Thoracic aorta (tissue), 2 donors: ENCODE data around the gene PTPRN2. TPM values are rescaled to one million over a fixed set of nuclear protein-coding genes. Genes with fewer than 3 reads are reported as not detected.

ENCODE experiments used
- ATAC-seq: fragments of 150-250 bp; one replicate; pipeline ENCODE4 v1.8.0; 2017; ENCODE audit warnings: low read depth; ENCODE audit not compliant: insufficient number of reproducible peaks, low FRiP score
- DNase-seq: peaks from one replicate; pipeline ENCODE4 v3.0.0-alpha.2; 2020; ENCODE audit warnings: low spot score
- H3K27ac ChIP-seq, 2 donors: fragments of 200-600 bp; sonication (generic); 1 replicate in 1 of 2; 2 replicates in 1 of 2; pipeline ENCODE4 v1.5.1; 2016; ENCODE audit warnings: mild to moderate bottlenecking in 2 of 2, moderate library complexity in 2 of 2
- H3K27me3 ChIP-seq: fragments of 200-600 bp; sonication (generic); replicated peaks from 2 replicates; pipeline ENCODE4 v1.6.0; 2016; ENCODE audit warnings: mild to moderate bottlenecking; ENCODE audit not compliant: insufficient read depth
- H3K36me3 ChIP-seq: fragments of 200-600 bp; sonication (generic); one replicate; pipeline ENCODE4 v1.5.1; 2016
- H3K4me1 ChIP-seq, 2 donors: fragments of 200-600 bp; sonication (generic); 1 replicate in 1 of 2; 2 replicates in 1 of 2; pipeline versions ENCODE4 v1.5.1 to v1.6.0; 2016; ENCODE audit warnings: low read depth in 2 of 2, mild to moderate bottlenecking in 1 of 2; ENCODE audit not compliant: control insufficient read depth in 1 of 2
- H3K4me3 ChIP-seq: fragments of 200-600 bp; sonication (generic); 2 replicates; pipeline ENCODE4 v1.5.1; 2016; ENCODE audit warnings: mild to moderate bottlenecking
- H3K9me3 ChIP-seq: fragments of 200-600 bp; sonication (generic); 2 replicates; pipeline ENCODE4 v1.5.1; 2016
- CTCF ChIP-seq: fragments of 200-600 bp; sonication (generic); IDR thresholded peaks from one replicate; pipeline ENCODE4 v1.5.1; 2019; ENCODE audit warnings: antibody characterized with exemption
- total RNA-seq, 2 donors: library from RNA; depleted of rRNA; stranded (reverse); fragments of >200 nt; gene quantifications; one replicate each; pipeline versions ENCODE4 v1.1.0 to v1.2.3, GENCODE V29; 2016

The PTPRN2 gene
- total RNA-seq, 2 donors from 2014 or later, result 2.2 to 3.1 TPM

GRCh38 chr7:157966490-157966889, 621.1 kb downstream of the PTPRN2 start:
- Histone ChIP-seq H3K36me3 (no peaks in the 10 kb centered on the region), H3K4me3 (no peak overlapping the region), H3K9me3 (no peaks in the 10 kb centered on the region), H3K4me1 (no peaks in the 10 kb centered on the region), H3K27ac (no peak overlapping the region), H3K27me3 (no peaks in the 10 kb centered on the region)
- no peak for ATAC-seq
- TF ChIP-seq CTCF, result no peak
- DNase-seq, result no peak

GRCh38 chr7:157964521-157964920, 623.1 kb downstream of the PTPRN2 start:
- no peaks in the 10 kb centered on the region for H3K9me3 ChIP-seq
- no peak overlapping the region for H3K27ac ChIP-seq
- ATAC-seq (no peak), DNase-seq (no peak)
- no peaks in the 10 kb centered on the region for H3K4me1 ChIP-seq
- no peaks in the 10 kb centered on the region for H3K36me3 ChIP-seq
- H3K4me3 ChIP-seq, result no peak overlapping the region
- H3K27me3 ChIP-seq, result no peaks in the 10 kb centered on the region
- no peak for TF ChIP-seq CTCF

GRCh38 chr7:157964016-157964415, 623.6 kb downstream of the PTPRN2 start:
- no peak for TF ChIP-seq CTCF
- Histone ChIP-seq H3K36me3 (no peaks in the 10 kb centered on the region), H3K27ac (no peak overlapping the region), H3K9me3 (no peaks in the 10 kb centered on the region), H3K4me3 (no peak overlapping the region), H3K27me3 (no peaks in the 10 kb centered on the region), H3K4me1 (no peaks in the 10 kb centered on the region)
- ATAC-seq (no peak), DNase-seq (no peak)

GRCh38 chr7:157963526-157963925, 624.1 kb downstream of the PTPRN2 start:
- DNase-seq, result no peak
- no peaks in the 10 kb centered on the region for H3K4me1 ChIP-seq
- H3K4me3 ChIP-seq, result no peak overlapping the region
- H3K9me3 ChIP-seq, result no peaks in the 10 kb centered on the region
- no peak for TF ChIP-seq CTCF
- no peaks in the 10 kb centered on the region for H3K36me3 ChIP-seq
- no peak overlapping the region for H3K27ac ChIP-seq
- H3K27me3 ChIP-seq, result no peaks in the 10 kb centered on the region
- no peak for ATAC-seq

GRCh38 chr7:157962458-157963306, 624.9 kb downstream of the PTPRN2 start:
- Histone ChIP-seq H3K9me3 (no peaks in the 10 kb centered on the region), H3K27ac (no peak overlapping the region), H3K4me3 (no peak overlapping the region), H3K4me1 (no peaks in the 10 kb centered on the region), H3K36me3 (no peaks in the 10 kb centered on the region), H3K27me3 (no peaks in the 10 kb centered on the region)
- no peak for ATAC-seq
- no peak for TF ChIP-seq CTCF
- no peak for DNase-seq
